GM18502 (cell line): ENCODE results near the gene NOCT.
A peak's percentile ranks its signal among the peaks of the same experiment; 100 is the strongest.
"Not testable (repeated sequence)": the region's sequence is repeated elsewhere in the genome, so short reads cannot be mapped to it uniquely, and the experiment has no call there.

Experiments
- ATAC-seq: cut with Tn5 transposase; IDR thresholded peaks from one replicate; pipeline ENCODE4 v1.9.1; 2021; ENCODE audit warnings: mild to moderate bottlenecking; ENCODE audit not compliant: unreplicated experiment, poor library complexity

The NOCT gene

DNA sequence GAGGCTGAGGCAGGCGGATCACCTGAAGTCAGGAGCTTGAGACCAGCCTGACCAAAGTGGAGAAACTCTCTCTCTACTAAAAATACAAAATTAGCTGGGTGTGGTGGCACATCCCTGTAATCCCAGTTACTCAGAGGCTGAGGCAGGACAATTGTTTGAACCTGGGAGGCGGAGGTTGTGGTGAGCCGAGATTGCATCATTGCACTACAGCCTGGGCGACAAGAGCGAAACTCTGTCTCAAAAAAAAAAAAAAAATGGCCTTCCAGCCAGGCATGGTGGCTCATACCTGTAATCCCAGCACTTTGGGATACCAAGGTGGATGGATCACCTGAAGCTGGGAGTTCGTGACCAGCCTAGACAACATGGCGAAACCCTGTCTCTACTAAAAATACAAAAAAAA lies 7.3 kb upstream of the NOCT start:
- ATAC-seq: not testable (repeated sequence)

DNA sequence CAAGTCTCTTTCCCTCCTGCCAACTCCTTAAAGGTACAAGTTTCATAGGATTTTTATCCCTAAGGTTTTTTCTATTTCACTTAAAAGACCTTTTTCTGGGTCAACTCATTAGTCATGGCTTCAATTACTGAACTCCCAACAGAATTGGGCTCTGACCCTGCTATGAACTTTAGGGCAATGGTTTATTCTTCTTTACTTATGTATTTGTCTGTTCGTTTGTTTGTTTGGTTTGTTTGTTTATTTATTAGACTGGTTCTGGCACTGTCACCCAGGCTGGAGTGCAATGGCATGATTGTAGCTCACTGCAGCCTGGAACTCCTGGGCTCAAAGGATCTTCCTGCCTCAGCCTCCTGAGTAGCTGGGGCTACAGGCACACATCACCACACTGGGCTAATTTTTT lies 5.9 kb upstream of the NOCT start:
- ATAC-seq: no peak

DNA sequence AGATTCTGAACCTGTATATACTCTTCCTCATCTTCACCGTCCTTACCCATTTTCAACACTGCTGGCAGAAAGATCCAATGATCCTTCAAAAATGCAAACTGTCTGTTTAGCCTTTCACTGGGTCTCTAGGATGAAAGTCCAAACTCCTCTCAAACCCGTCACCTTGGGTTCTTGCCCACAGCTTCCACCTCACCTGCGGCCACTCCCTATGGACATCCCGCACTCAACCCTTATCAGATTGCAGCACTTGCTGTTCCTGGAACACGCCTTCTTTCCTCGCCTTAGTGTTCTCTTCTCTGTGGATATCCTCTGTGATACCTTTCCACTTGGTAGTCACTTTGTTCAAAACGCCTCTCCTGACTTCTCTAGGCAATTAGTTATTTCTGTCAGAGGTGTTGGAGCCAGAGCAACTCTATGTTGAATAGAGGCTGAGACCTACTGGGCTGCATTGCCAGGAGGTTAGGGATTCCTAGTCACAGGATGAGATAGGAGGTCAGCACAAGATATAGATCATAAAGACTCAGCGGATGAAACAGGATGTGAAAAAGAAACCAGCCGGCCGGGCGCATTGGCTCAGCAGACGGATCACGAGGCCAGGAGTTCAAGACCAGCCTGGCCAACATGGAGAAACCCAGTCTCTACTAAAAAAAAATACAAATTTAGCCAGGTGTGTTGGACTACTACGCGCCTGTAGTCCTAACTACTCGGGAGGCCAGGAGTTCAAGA lies 4.2 kb upstream of the NOCT start:
- ATAC-seq: no peak

DNA sequence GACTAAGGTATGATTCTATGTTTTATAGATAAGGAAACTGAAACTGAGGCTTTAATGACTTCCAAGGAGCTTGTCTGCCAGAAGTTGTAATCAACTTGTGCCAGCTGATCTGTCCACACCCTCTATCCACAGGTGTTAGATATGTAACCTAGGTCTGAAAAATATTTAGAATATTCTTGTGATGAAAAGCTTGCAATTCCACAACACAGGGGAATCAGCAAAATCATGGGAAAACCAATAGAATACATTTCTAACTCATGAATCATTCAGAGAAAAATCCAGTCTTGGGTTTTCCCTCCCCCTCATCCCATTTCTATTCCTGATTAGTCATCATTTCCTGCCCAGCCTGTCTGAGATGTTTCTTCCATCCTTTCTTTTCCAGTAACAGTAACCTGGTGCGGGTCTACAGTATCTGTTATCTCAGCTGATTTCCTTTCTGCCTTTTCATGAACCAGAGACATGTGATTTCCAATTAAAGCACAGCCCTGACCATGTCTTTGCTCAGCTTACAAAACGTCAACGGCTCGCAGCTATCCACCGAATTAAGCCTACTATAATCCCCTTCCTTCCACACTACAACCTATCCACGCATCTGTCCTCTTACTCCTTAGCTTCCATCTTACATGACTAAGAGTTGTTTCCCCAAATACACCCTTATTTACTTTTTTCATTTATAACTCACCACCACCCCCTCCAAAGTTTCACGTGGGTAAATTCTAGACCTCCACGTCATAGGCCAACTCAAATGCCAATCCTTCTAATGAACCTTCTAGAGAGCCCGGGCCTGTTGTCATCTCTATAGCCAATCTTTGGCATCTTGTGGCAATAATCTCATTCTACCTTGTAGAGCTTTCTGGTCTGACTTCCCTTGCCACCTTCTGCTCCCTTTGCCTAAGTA lies 961 bp upstream of the NOCT start:
- peak; percentile 4 for ATAC-seq

DNA sequence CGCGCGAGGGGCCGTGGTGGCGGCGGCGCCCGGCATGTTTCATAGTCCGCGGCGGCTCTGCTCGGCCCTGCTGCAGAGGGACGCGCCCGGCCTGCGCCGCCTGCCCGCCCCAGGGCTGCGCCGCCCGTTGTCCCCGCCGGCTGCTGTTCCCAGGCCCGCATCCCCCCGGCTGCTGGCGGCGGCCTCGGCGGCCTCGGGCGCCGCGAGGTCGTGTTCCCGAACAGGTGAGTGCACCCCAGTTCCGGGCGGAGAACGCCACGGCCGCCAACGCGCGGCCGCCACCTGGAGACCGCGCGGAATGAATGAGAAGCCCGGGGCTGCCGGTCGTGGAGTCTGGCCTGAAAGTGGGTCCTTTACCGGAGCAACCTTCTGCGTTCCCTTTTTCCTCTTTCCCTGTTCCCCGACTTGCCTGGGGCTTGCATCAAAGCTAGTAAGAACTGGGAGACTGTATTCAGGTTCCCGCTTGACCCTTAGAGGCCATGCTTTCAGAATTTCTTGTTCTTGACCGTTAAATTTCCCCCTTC lies 429 bp downstream of the NOCT start:
- peak; percentile 41 for ATAC-seq

DNA sequence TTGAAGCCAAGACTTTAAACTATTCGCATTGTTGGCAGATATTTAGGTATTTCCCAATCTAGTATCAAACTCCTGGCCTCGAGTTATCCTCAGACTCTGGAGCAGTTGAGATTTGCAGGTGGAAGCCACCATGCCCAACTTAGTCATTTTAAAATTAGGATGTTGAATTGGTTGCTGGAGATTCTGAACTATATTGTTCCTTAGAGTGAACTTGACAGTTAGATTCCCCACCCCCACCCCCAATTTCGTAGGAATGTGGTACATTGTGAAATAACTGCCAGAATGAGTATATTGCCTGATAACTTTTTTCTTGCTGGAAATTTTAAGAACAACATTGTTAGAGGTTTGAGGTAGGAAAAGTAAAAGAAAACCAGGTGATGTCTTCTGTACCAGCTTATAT lies 2.3 kb downstream of the NOCT start:
- ATAC-seq: no peak

DNA sequence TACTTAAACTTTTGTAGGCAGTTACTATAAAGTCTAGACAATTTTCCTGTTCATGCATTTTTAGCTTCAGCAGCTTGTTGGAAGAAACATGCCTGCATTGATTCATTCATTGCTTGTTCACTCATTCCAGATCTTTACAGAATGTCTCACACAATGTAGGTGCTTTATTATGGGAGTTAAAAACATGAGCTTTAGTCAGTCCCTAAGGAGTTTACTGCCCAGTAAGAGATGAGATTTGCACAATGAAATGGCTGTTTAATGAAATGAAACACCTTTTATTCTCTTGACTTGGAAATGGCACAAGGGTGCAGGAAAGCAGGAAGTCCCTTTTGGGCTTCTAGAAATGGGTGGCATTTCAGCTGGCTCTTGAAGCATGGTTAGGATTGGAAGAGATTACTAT lies 2.9 kb downstream of the NOCT start:
- no peak for ATAC-seq

DNA sequence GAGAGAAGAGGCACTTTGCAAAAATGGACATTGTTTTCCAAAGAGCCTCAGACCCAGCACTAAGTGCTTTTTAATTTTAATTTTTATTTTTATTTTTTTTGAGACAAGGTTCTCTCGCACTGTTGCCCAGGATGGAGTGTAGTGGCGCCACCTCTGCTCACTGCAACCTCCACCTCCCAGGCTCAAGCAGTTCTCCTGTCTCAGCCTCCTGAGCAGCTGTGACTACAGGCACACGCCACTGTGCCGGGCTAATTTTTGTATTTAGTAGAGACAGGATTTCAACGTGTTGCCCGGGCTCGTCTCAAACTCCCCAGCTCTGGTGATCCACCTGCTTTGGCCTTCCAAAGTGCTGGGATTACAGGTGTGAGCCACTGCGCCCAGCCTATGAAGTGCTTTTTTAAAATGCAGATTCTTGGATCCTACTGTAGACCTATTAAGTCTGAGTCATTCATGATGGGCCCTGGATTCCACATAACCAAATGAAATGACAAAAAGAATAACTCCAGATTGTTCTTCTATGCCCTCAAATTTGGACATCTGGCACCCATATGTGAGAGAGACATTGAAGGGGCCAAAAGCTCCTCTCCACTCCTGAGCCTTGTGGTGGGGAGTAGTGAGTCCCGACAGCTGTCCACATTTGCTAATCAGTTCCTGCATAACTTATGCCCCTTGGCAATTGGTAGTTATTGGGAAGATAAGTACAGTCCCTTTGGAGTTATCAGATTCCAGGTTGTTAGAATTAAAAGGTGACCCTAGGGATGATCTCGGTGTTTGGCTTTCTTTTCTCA lies 3.6 kb downstream of the NOCT start:
- no peak for ATAC-seq

DNA sequence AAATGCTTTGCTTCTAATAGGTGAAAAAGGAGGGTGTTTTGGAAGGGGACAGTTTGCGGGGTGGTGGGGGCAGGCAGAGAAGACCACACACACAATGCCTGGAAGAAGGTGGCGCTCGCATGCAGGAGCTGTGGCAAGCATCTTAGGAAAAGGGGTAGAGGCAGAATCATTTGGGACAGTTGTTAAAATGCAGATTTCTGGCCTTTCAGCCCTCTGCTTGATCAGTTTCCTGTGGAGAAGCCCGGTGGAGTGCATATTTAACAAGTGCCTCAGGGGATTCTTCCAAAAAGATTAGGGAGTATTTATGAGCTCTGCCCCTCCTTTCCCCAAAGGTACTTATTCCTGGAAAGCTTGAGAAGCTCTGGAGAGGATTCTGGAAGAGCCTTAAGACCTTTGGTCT lies 4.8 kb downstream of the NOCT start:
- no peak for ATAC-seq

DNA sequence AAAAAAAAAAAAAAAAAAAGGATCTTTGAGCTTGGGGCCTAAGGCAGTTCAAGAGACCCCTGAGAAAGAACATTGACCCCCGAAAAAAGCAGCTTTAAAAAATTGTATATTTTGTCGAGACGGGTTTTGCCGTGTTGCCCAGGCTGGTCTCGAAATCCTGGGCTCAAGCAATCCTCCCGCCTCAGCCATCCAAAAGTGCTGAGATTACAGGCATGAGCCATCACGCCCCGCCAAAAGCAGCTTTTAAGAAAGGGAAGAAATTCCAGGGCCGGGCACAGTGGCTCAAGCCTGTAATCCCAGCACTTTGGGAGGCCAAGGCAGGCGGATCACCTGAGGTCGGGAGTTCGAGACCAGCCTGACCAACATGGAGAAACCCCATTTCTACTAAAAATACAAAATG lies 5.5 kb downstream of the NOCT start:
- ATAC-seq: not testable (repeated sequence)

DNA sequence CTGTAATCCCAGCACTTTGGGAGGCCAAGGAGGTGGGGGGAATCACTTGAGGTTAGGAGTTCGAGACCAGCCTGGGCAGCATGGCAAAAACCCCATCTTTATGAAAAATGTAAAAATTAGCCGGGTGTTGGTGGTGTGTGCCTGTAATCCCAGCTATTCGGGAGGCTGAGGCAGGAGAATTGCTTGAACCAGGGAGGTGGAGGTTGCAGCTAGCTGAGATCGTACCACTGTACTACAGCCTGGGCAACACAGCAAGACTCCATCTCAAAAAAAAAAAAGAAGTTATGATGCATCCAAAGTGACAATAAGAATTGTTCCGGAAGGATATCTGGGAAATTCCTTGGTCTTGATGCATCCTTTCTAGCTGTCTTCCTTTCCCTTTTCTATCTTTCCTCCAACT lies 7.3 kb downstream of the NOCT start:
- no peak for ATAC-seq

DNA sequence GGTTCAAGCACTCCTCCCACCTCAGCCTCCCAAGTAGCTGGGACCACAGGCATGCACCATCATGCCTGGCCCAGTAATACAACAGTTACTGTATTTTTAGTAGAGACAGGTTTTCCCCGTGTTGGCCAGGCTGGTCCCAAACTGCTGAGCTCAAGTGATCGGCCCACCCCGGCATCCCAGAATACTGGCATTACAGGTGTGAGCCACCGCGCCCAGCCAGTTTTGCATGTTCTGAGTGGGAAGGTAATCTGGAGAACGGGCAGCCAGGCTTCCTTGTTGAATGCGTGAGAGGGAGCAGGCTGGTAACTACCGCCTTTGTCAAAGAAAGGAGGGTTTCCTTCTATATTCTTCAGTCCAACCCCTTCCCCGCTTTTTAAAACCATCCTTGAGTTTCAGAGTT lies 9.1 kb downstream of the NOCT start:
- no peak for ATAC-seq

DNA sequence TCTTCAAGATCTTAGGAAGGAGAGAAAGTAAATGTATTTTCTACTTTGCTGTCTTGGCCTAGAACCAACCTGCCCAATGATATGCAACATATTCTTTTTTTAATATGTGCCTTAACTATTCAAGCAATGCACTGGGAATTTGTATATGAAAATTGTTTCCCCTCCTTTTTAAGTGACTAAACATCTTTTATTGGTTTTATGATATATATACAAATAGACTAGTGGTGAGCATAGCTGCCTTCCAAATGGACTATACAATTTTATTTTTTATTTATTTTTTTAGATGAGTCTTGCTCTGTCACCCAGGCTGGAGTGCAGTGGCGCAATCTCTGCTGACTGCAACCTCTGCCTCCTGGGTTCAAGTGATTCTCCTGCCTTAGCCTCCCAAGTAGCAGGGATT lies 10.3 kb downstream of the NOCT start:
- no peak for ATAC-seq

DNA sequence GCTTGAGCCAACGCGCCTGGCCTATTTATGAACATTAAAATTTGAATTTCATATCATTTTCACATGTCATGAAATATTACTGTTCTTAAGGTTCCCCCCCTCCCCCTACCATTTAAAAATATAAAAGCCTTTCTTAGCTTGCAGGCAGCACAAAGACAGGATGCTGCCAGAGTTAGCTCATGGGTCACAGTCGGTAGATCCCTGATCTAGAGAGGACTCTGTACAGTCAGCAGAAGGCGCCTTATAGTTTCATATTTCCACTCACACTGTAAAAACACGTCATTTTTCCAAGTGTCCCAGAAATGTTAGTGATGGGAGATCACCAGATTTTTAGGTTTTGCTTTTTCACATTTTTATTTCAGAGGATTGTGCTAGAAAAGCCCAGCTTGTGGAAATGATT lies 12.2 kb downstream of the NOCT start:
- ATAC-seq: no peak

DNA sequence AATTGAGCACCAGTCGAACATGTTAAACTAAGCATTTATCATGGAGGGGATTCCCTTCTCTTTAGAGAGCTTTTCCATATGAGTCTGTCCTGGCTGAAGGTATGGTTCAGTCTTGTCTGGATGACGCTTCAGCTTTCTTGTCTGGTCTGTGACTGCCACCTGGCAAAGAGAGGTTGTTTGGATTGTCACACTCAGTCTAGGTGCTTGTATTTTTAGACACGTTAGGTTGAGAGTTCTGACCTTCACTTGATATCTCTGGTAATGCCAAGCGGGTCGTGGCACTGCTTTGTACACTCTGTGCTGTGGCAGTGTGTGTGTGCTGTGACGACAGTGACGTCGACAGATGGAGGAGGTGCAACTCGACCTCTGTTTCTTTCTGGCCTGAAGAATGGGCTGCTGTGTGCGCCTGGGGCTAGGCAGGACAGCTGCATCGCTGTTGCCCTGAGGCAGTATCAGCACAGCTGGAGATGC lies 12.6 kb downstream of the NOCT start:
- ATAC-seq: no peak

DNA sequence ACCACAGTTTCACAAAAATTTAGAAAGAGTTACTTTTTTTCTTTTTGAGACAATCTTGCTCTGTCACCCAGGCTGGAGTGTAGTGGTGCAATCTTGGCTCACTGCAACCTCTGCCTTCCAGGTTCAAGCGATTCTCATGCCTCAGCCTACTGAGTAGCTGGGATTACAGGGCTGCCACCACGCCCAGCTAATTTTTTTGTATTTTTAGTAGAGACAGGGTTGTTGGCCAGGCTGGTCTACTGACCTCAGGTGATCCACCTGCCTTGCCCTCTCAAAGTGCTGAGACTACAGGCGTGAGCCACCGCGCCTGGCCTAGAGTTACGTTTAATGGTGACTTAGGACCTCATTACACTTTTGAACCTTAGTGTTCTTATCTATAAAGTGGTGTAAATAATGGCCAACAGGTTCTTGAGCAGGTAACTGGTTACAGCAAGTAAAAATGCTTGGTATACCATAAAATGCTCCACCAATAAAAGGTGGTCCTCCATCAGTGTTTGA lies 14.3 kb downstream of the NOCT start:
- not testable (repeated sequence) for ATAC-seq

DNA sequence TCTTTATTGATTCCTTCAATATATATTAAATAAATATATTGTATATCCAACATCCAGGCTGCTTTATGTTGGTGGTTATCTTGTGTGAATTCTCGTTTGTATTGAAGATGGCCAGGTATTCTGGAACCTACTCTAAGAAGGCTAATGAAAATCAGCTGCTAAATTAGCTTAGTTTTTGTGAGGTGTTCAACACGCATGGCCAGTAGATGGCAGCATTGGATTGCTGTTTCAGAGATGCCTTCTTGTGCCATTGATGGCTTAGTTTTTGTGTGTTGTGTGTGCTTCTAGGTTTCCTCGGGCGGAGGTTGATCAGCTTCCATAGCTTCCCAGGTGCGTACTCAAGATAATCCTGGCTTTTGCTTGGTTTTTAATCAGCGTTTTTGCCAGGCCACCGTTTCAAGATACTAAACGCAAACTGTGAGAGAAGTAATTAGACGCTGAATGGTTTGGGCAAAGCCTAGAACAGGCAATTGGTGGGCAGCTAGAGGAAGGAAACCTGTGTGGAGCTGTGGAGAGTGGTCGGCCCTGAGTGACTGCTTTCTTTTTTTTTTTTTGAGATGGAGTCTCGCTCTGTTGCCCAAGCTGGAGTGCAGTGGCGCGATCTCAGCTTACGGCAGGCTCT lies 15.1 kb downstream of the NOCT start:
- peak; percentile 73 for ATAC-seq

DNA sequence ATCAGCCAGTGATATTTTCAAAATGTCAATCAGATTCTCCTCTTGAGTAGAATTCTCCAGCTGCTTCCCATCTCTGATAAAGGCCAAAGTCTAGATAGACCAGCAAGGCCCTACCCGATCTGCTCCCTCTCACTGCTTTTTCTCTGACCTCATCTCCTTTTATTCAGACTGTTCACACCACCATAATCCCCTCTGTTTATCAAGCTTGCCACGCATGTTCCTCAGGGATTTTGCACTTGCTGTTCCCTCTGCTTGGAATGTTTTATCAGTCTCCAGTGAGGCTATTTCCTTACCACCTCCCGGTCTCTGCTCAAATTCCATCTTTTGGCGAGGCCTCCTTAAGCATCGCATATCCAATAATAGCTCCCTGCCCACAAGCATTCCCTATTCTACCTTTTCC lies 20.1 kb downstream of the NOCT start:
- ATAC-seq: no peak

DNA sequence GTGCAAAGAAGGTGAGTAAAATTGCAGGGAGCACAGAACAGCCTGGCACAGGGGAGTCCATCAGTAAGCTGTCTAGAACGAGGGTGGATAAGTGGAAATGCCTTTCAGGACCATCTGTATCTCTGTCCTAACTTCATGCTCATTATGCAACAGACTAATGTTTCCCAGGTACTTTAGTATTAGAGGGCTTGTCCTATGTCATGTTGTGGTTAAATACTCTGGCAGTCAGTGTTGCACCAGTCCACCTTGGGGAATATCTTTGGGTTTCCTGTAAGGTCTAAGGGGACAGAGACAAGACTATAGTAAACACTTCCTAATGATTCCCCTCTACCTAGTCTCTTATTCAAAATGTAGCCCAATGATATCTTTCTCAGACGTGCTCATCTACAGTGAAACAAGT lies 21.3 kb downstream of the NOCT start:
- ATAC-seq: no peak

DNA sequence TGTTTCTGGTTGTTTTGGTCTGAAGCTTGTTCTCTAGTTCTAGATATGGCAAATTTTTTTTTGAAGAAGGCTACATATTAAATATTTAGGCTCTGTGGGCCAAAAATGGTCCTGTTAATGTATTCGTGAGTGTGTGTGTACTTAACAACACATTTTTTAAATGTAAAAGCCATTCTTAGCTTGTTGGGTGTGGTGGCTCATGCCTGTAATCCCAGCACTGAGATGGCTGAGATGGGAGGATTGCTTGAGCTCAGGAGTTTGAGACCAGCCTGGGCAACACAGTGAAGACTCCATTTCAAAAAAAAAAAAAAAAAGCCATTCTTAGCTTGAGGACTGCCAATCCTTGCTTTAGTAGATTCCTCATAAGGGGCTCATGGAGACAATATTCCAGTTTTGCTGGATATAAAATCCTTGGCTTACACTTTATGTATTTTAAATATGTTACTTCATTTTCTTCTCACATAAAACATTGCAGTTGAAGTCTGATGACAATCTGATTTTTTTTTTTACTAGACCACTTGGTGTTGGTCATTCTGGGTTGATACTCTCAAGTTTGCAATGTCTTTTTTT lies 23.4 kb downstream of the NOCT start:
- ATAC-seq: no peak
